NOMO-1 treated with dmso at 0.1 percent for 144 hours (cell line): ENCODE measurements around the gene OR6Y1.

ENCODE experiments used
- DNase-seq: peaks from one replicate; lab custom pipeline; 2025; ENCODE audit not compliant: unreplicated experiment; lab: John Stamatoyannopoulos, UW

Gene OR6Y1

GRCh38 chr1:158554352-158554751 lies at the start of gene OR6Y1:
Gene OR6Y1 (minus strand): TSS chr1:158554405. CDS start chr1:158548105, 6,300 bp downstream.
- no peak for DNase-seq

GRCh38 chr1:158600735-158601134 lies 46.5 kb upstream of the OR6Y1 start:
- no peak for DNase-seq

DNA sequence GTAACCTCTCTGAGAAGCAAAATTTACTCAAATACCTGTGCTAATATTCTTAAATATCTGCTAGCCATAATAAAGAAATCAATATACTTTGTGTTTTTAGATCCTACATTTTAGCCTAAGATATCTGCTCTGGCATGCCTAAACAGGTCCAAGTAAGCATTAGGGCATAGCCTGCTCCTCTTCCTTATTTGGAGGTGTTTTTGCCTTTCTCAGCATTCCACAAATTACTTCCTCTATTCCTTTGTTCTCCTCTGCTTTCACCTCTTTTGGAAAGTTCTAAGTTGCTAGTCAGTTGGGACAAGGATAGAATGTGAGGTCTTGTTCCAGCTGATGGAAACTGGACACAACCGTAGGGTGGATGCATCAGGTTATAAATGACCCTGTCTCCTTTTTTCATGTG lies 32.7 kb upstream of the OR6Y1 start:
- DNase-seq, result no peak

DNA sequence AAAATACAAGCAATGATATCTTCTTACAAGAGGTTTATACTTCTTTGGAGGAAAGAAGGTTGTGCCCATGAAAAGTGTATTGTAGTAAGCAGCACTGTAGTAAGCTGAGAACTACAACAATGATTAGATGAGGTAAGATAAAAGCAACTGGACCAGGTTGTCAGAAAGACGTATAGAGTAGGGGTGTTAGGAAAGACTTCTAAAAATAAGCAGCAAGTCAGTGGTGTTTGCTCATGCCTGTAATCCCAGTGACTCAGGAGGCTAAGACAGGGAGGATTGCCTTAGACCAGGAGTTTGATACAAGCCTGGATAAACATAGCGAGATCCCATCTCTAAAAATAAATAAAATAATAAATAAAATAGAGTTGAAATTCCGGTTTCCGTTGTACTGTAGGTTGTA lies 29.8 kb upstream of the OR6Y1 start:
- no peak for DNase-seq

- DNase-seq, result no peak
Measured at GRCh38 chr1:158579733-158580132, 25.5 kb upstream of the OR6Y1 start, which contains the start of gene OR10X1. Gene OR10X1 (minus strand): TSS chr1:158579899. CDS start chr1:158579899, 0 bp downstream.

DNA sequence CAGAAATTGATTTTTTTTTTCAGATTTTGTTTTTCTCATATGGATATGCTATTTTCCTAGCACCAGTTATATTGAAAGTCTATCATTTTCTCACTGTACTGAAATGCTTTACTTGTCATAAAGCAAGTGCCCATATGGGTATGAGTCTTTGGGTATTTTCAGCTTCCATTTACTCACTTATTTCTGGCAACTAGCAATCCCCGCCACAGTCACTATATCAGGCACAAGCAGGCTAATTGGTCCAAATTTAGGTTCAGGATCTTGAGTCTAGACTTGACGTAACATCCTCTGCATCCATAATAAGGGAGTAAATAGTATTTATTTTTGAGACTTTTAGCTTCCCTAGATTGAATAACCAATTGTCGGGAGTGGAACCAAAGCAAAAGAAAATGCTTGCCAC lies 23.4 kb upstream of the OR6Y1 start:
- no peak for DNase-seq

- DNase-seq, result no peak
Measured at GRCh38 chr1:158572226-158572625, 18.0 kb upstream of the OR6Y1 start.

DNA sequence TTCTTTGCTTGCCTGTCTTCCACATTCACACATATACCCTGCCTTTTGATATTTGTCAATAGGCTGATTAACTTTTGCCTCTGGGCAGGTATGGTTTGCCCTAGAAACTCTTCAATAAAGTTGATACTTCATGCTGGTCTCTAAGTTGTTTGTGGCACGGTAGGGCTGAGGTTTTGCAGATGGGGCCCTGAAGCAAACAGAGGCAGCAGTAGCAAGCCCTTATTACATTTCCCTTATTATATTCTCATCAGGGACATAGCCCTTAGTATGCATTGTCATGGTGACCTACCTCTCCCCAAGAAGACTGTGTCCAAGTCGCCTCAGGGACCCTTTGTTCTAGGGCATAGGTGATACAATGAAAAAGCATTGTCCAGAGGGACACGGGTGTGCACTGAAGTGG lies 16.3 kb upstream of the OR6Y1 start, which contains the start of gene OR6P1:
OR6P1 (minus strand) TSS at position 101 of the 400 bp plus-strand sequence. CDS start 6,976 bp downstream, outside the sequence.
- no peak for DNase-seq

GRCh38 chr1:158564608-158565007 lies 10.4 kb upstream of the OR6Y1 start:
- peak; percentile 42 for DNase-seq

DNA sequence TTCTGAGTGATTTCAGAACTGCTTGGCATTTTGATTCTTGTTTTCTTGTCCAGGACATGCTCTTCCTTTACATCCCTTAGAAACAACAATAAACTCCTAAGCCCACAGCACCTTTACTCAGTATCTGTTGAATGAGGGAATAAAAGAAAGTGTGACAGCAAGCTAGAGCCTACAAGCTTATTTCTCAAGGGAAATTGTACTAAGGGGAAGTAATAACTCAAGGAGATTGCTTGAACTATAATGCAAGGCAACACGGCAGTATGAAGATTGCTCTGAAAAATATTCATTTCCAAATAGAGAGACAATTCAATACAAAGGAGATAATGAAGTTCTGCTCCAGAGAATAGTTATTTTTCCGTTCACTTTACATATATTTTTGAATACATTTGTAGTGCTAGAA lies 9.6 kb upstream of the OR6Y1 start:
- DNase-seq, result peak; percentile 31

GRCh38 chr1:158559696-158560095 lies 5.5 kb upstream of the OR6Y1 start:
- DNase-seq, result no peak

GRCh38 chr1:158552296-158552695 lies 1.9 kb downstream of the OR6Y1 start:
- DNase-seq, result no peak

DNA sequence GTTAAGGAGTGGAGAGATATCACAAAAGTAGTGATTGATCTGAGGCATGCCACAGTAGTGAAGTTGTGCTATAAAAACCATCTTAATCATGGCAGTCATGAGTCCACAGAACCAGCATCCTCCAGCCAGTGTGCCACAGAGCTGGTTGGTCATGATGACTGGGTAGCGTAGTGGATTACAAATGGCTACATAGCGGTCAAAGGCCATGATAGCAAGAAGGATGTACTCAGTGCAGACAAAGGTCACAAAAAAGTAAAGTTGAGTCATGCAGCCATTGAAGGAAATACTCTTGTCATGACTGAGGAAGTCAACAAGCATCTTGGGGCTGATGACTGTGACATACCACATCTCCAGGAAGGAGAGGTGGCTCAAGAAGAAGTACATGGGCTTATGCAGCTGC lies 6.7 kb downstream of the OR6Y1 start:
- no peak for DNase-seq

GRCh38 chr1:158537609-158538008 lies 16.6 kb downstream of the OR6Y1 start:
- no peak for DNase-seq

- no peak for DNase-seq
Measured at GRCh38 chr1:158534496-158534895, 19.7 kb downstream of the OR6Y1 start.

DNA sequence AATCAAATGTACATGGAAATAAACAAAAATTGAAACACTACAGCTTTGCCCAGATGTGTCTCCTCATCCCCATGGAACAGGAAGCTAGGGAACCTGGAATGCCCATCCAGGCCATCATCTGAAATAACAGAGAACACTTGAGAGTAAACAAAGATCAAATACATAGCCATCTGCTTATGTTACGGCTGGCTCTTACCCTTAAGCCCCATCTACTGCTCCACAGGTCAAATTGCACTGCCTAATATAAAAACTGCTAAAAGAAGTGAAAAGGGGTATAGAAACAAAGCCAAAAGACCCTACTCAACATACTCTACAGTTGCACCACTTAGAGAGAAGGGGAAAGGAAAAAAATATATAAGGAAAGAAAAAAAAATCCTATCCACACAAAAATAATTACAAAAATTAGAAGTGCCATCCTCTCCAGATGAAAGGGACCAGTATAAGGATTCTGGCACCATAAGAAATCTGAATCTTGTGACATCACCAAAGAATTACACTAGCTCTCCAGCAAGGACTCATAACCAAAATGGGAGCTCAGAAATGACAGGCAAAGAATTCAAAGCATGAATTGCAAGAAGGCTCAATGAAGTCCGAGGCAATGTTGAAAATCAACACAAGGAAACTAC lies 26.9 kb downstream of the OR6Y1 start:
- DNase-seq, result no peak

DNA sequence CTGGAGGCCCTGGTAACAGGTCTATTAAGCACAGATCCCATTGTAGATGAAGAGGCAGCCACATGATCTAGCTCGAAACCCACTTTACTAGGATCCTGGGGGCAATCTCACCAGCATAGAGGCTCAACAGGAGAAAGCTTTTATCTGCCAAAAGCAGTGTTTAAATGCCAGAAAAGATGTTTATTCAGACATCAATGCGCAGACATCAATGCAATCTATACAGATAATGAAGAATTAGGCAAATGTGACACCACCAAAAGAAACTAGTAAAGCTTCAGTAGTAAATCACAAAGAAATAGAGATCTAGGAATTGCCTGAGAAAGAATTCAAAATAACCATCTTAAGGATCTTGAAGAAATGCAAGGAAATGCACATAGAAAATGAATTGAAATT lies 32.5 kb downstream of the OR6Y1 start:
- no peak for DNase-seq

DNA sequence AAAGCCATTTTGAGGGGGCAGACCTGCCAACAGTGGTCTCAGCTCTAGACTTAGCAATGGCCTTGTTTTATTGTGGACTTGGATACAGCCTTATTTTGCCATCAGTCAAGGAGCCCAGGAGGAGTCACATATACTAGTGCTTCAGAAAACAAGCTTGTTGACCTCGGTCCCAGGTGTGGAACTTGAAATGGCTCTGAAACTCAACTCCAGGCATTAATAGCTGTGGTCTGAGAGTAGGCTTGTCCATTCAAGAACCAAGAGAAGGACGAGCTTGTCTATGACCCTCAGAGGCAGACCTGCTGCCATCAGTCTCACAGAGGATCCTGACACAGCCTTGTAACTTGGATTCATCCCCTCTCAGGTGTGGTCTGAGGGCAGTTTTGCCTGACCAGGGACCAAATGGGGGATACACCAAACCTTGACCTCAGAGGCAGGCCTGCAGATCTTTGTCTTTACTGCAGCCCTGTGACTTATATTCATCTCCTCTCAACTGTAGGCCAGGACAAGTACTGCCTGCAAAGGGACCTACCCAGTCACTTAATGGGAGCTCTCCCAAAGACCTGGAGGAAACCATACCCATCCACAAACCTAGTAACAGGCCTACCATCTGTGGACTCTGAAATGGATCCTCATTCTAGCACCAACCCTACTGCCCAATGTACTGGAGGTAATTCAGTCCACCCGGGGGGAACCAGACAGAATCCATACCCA lies 33.1 kb downstream of the OR6Y1 start:
- DNase-seq, result no peak

DNA sequence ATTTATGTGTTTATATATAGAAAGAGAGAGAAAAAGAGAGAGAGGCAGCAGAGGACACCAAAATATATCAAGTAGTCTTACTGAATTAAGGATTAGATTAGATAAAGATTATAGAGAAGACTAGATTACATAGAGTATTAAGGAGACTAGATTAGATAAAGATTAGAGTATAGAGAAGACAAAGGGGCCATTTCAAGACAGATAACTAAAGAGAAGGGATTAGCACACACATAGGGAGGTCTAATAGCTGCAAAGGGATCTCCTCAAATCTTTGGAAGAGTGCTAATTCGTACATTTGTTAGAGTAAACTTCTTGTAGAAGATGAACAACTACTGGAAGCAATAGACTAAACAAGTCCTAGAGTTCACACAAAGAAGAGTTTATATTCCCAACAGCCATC lies 34.2 kb downstream of the OR6Y1 start:
- no peak for DNase-seq

- no peak for DNase-seq
Measured at GRCh38 chr1:158516966-158517365, 37.2 kb downstream of the OR6Y1 start.

GRCh38 chr1:158509471-158510156 lies 44.6 kb downstream of the OR6Y1 start:
- DNase-seq, result no peak

- DNase-seq, result no peak
Measured at GRCh38 chr1:158507511-158507910, 46.7 kb downstream of the OR6Y1 start.
